GM21528 (cell line): ENCODE results near the gene GLYAT.
"Not testable (repeated sequence)": the region's sequence is repeated elsewhere in the genome, so short reads cannot be mapped to it uniquely, and the experiment has no call there.

Source experiments
- ATAC-seq: cut with Tn5 transposase; IDR thresholded peaks from one replicate; pipeline ENCODE4 v1.9.1; 2021; ENCODE audit warnings: mild to moderate bottlenecking, moderate library complexity; ENCODE audit not compliant: unreplicated experiment, low FRiP score

GLYAT gene

GRCh38 chr11:58685973-58686722 is 45.6 kb downstream of the GLYAT start:
- ATAC-seq, result no peak

- not testable (repeated sequence) for ATAC-seq
These were observed 49.1 kb downstream of the GLYAT start for GRCh38 chr11:58682660-58683059.

- not testable (repeated sequence) for ATAC-seq
These were observed 54.2 kb downstream of the GLYAT start for GRCh38 chr11:58677536-58677935.

- no peak for ATAC-seq
These were observed 55.1 kb downstream of the GLYAT start for GRCh38 chr11:58676563-58677135.

- peak; percentile 85 for ATAC-seq
These were observed 56.2 kb downstream of the GLYAT start for GRCh38 chr11:58675334-58676155.

GRCh38 chr11:58674609-58675008 is 57.1 kb downstream of the GLYAT start:
- ATAC-seq, result no peak

- no peak for ATAC-seq
These were observed 59.6 kb downstream of the GLYAT start for GRCh38 chr11:58671983-58672633.

- ATAC-seq, result no peak
These were observed 71.7 kb downstream of the GLYAT start for GRCh38 chr11:58659910-58660570.

GRCh38 chr11:58659404-58659803 is 72.3 kb downstream of the GLYAT start:
- no peak for ATAC-seq
